RPMI7951 (cell line): ENCODE measurements around the gene FBXL16. TPM values are rescaled to one million over a fixed set of nuclear protein-coding genes. Genes with fewer than 3 reads are reported as not detected.
"Not testable (repeated sequence)": the region's sequence is repeated elsewhere in the genome, so short reads cannot be mapped to it uniquely, and the experiment has no call there.

Source experiments
- DNase-seq: peaks from one replicate; pipeline ENCODE4 v3.0.0-alpha.2; 2012; ENCODE audit warnings: low read depth
- total RNA-seq: library from RNA; depleted of rRNA; stranded (reverse); fragments of >200 nt; shearing (Covaris generic); gene quantifications from 2 replicates; pipeline ENCODE4 v1.2.3, GENCODE V29; 2014

FBXL16 gene
- total RNA-seq, 1 experiment from 2014 or later, result 0.24 TPM

DNA sequence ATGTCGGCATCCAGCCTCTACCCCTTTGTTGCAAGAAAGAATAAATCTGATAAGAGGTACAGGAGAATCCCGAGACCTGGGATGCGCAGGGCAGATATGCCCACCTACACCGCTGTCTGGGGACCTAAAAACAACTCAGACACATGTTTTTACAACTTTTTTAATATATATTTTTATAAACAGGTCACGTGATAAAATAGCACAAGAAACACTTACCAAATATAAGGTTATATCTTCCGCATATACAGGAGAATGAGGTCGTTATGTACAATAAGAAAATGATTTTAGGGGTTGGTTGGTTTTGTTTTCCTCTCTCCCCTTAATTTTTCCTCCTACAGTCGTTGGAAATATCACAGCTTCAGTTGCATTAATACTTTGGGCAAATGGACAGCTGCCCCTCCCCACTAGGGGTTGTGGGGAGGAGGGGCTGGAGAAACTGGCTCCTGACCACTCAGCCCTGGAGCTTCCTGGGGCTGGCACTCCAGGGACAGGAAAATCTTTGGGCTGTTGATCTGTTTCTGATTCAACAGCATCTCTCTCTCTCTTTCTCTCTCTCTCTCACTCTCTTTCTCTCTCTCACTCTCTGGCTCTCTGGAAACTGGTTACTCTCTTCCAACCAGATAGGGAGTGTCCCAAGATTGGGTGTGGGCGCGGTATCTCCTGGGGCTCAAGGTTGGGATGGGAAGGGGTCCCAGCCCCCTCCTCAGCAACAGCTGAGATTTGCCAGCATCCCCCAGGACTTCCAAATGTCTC lies 13.1 kb downstream of the FBXL16 start:
- DNase-seq, result no peak

DNA sequence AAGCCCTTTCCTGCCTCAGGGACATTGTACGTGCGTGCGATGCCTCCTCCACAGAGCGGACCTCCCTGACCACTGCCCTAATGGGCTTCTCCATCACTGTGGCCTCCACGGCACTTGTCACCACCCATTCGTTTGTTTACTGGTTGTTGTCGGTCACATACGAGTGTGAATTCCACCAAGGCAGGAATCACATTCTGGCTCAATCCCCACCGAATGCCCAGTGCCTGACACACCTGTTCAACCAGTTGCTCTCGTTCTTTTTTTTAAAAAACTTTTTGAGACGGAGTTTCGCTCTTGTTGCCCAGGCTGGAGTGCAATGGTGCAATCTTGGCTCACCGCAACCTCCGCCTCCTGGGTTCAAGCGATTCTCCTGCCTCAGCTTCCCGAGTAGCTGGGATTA lies 14.4 kb downstream of the FBXL16 start:
- not testable (repeated sequence) for DNase-seq

DNA sequence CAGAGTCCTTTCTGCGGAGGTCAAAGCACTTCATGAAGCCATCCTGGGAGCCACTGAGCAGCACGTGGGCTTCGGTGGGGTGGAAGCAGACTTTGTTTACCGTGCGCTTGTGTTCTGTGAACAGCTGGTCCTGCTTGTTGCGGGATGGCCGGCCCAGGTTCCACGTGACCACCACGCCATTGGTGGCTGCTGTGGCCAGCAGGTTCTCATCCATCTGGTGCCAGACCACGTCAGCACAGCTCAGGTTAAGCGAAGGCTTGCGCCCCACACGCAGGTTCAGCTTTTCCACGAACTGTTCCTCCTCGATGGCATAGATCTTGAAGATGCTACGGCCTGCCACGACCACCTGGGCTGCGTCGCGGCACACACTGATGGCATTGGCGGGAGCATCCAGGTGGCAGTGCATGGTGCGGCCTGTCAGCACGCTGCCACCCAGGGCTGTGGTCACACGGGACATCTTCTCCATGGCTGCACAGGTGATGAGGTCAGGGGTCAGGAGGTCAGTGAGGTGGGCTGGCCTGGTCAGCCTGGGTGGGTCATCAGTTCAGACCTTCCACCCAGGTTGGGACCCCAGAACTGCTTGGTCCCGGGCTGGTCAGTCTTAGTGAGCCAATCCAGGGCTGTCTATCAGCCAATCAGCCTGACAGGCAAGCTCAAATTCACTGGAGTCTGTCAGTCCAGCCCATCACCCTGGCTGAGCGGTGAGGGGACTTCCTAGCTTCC lies 16.3 kb downstream of the FBXL16 start:
- DNase-seq, result no peak

- no peak for DNase-seq
These were observed 18.1 kb downstream of the FBXL16 start for GRCh38 chr16:687499-687898.

DNA sequence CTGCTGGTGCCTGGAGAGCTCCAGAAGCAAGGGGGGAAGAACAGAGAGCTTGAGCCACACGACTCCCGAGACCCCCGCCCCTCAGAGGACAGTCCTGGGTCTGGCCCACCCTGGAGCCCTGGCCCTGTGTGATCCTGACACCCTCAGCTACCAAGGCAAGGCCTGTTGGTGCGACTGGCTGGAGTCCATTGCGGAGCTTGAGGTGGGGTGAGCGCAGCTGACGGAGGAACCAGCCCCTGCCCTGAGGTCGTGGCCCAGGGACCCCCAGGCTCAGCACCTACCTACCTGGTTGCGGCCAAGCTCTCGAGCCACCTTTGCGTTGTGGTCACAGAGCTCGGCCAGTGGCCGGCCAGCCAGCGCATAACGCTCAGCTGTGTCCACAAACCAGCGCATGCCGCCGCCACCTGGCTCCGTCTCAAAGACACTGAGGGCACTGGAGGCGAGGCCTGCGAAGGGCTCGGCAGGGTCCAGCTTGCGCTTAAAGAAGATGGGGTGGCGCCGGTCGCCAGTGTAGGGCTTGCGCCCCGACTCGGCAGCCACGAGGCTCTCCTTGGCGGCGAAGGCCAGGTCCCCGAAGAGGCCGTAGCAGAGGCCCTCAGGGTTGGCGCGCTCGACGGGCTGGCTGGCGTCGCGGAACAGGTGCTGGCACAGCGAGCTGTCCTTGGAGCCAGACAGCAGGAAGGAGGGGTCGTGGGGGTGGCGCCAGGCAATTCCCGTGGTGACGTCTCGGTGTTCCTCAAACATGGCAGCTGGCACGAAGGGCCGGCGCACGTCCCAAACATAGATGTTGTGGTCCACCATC lies 18.9 kb downstream of the FBXL16 start:
- DNase-seq, result no peak

GRCh38 chr16:685967-686366 lies 19.6 kb downstream of the FBXL16 start:
- no peak for DNase-seq

GRCh38 chr16:684961-685696 lies 20.5 kb downstream of the FBXL16 start:
- no peak for DNase-seq

GRCh38 chr16:684071-684794 lies 21.4 kb downstream of the FBXL16 start, which contains the start of gene JMJD8:
Gene JMJD8 (minus strand): TSS chr16:684334. CDS start chr16:684319, 15 bp downstream.
- peak; percentile 93 for DNase-seq

GRCh38 chr16:683396-684070 lies 22.1 kb downstream of the FBXL16 start:
- DNase-seq, result no peak

DNA sequence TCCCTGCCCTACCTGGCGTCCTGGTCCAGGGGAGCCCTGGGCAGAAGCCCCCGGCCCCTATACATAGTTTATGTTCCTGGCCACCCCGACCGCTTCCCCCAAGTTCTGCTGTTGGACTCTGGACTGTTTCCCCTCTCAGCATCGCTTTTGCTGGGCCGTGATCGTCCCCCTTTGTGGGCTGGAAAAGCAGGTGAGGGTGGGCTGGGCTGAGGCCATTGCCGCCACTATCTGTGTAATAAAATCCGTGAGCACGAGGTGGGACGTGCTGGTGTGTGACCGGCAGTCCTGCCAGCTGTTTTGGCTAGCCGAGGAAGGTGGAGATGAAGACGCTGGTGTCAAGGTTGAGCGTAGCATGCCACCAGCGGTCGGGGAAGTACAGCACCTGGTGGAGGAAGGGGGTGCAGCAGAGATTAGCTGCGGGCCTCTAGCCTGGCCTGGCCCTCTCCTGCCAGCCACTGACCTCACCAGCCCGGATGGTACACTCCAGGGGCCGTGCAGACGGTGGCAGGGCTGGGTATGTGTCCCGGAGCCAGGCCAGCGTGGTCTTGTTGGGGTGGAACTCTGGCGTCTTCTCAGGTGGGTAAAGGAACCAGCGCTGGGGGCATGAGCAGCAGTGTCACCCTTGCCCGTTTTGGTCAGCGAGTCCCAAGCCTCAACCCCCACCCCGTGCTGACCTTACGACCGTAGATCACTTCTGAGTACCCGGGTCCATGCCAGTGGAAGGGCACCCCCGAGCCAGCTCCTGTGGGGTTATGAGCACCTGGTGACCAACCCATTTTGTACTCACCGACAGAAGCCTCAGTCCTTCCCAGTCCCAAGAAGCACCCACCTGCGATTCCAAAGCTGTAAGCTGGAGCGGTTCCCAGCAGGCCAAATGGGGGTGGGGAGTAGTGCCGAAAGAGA lies 22.9 kb downstream of the FBXL16 start:
- no peak for DNase-seq

DNA sequence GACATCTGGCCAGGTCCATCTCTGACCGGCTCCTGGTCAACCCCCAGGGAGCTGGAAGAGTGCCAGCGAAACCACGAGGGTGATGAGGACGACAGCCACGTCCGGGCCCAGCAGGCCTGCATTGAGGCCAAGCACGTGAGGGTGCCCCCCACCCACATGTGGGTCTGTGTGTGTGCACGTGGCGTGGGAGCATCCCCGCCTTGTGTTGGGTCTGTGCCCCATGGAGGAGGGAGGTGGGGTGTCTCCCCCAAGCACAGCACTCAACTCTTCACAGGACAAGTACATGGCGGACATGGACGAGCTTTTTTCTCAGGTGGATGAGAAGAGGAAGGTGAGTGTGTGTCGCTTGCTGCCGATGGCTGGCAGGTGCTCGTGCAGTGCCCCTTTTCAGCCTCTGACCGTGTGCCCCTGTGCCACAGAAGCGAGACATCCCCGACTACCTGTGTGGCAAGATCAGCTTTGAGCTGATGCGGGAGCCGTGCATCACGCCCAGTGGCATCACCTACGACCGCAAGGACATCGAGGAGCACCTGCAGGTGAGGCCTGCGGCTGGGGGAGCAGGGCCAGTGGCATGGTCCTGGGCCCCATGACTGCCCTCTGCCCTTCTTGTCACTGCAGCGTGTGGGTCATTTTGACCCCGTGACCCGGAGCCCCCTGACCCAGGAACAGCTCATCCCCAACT lies 23.7 kb downstream of the FBXL16 start:
- DNase-seq, result peak; percentile 70

GRCh38 chr16:680967-681745 lies 24.4 kb downstream of the FBXL16 start:
- peak; percentile 54 for DNase-seq

GRCh38 chr16:680625-680945 lies 25.0 kb downstream of the FBXL16 start:
- DNase-seq, result no peak

GRCh38 chr16:679814-680624 lies 25.6 kb downstream of the FBXL16 start, which contains the start of gene STUB1:
Gene STUB1 (plus strand): TSS chr16:680410. CDS start chr16:680526, 116 bp downstream.
- peak; percentile 81 for DNase-seq

DNA sequence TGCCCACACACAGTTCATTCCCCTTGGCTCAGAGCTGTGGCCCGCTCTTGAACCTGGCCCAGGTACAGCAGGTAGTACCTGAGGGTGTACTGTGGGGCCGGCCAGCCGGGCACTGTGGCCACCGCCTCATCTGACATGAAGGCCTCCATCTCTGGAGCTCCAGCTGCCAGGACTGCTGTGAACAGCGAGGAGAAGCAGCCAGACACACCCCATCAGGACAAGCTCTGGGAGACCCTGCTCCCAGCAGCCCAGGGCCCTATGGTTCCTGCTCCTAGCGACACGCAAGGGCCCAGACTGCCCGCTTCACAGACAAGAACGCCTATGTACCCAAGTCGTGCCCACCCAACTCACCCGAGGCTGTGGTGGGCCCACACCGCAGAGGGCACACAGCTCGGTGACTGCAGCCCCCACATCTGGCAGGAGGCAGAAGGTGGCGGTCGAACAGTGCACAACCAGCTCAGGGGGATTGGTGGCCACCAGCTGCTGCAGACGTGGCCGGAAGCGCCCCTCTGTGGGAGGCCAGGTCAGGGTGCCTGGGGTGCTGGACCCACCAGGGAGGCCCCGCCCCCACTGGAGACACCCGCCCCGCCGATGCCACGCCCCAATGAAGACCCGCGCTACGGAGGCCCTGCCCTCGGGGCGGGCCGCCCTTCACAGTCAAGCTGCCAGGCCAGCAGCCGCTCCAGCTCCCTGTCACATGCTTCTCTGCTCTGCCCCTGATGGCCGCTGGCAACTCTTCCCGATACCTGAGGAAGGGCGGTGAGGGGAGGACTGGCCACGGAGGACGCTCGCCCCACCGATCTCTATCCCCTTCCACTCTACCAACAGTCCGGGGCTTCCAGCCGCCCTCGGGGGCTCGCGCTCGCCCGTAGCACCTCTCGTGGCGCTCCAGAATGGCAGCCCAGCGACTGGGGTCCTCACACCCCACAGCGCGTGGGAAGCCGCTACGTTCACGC lies 26.5 kb downstream of the FBXL16 start:
- peak; percentile 63 for DNase-seq
